Osteoblast (primary cell): ENCODE data around the gene SERPINB6. TPM values are rescaled to one million over a fixed set of nuclear protein-coding genes. Genes with fewer than 3 reads are reported as not detected.

Experiments used
- DNase-seq: peaks from one replicate; pipeline ENCODE4 v3.0.0; 2011; ENCODE audit warnings: low spot score, mixed read lengths; ENCODE audit not compliant: insufficient read length; ENCODE audit errors: missing footprints
- H2AFZ ChIP-seq: 2 replicates; pipeline ENCODE4 v1.6.0; 2011; ENCODE audit warnings: mild to moderate bottlenecking, low read length
- H3K27ac ChIP-seq: 2 replicates; pipeline ENCODE4 v1.5.1; 2011; ENCODE audit warnings: mild to moderate bottlenecking, low read depth, low read length, moderate library complexity
- H3K27me3 ChIP-seq: 2 replicates; pipeline ENCODE4 v1.6.0; 2012; ENCODE audit warnings: mild to moderate bottlenecking, control low read depth, inconsistent platforms, low read length, moderate library complexity; ENCODE audit not compliant: insufficient read depth
- H3K36me3 ChIP-seq: 2 replicates; pipeline ENCODE4 v1.5.1; 2011; ENCODE audit warnings: mild to moderate bottlenecking, low read length, control low read depth, moderate library complexity; ENCODE audit not compliant: insufficient read depth
- H3K4me1 ChIP-seq: 2 replicates; pipeline ENCODE4 v1.5.1; 2011; ENCODE audit warnings: mild to moderate bottlenecking, low read length, control low read depth, moderate library complexity; ENCODE audit not compliant: insufficient read depth
- H3K4me2 ChIP-seq: 2 replicates; pipeline ENCODE4 v1.6.0; 2011; ENCODE audit warnings: mild to moderate bottlenecking, low read length; ENCODE audit not compliant: insufficient read depth
- H3K4me3 ChIP-seq: fragments of 200-600 bp; sonication (generic); 3 replicates; pipeline ENCODE4 v1.5.1; 2012; ENCODE audit warnings: mild to moderate bottlenecking, low read length, inconsistent platforms; ENCODE audit not compliant: insufficient read depth
- H3K79me2 ChIP-seq: 2 replicates; pipeline ENCODE4 v1.6.0; 2012; ENCODE audit warnings: mild to moderate bottlenecking, low read length, control low read depth, inconsistent platforms; ENCODE audit not compliant: insufficient read depth
- H3K9me3 ChIP-seq: 2 replicates; pipeline ENCODE4 v1.5.1; 2011; ENCODE audit warnings: low read depth, low read length, control low read depth
- H4K20me1 ChIP-seq: 2 replicates; pipeline ENCODE4 v1.6.0; 2012; ENCODE audit warnings: mild to moderate bottlenecking, low read length, control low read depth; ENCODE audit not compliant: insufficient read depth
- total RNA-seq: library from RNA; depleted of rRNA; stranded (reverse); fragments of >200 nt; gene quantifications from 2 replicates; pipeline ENCODE4 v1.2.3, GENCODE V29; 2012
- TF ChIP-seq, protein P1 (sequence below): IDR thresholded peaks from 2 replicates; pipeline ENCODE4 v1.5.1; 2011; ENCODE audit warnings: mild to moderate bottlenecking, low read depth, low read length, moderate library complexity; ENCODE audit errors: extremely low read depth

The SERPINB6 gene
- total RNA-seq, 1 donor, result 83.2 TPM

DNA sequence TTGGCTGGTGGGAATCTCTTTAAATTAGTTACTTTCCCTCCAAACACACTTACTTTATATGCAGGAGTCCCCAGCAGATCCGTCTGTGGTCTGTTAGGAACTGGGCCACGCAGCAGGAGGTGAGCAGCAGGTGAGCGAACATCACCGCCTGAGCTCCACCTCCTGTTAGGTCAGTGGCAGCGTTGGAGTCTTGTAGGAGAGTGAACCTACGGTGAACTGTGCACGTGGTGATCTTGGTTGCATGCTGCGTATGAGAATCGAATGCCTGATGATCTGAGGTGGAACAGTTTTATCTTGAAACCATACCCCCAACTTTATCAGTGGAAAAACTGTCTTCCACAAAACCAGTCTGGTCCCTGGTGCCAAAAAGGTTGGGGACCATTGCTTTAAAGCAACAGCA is 5.0 kb downstream of the SERPINB6 start:
- Histone ChIP-seq H3K4me2 (no peak overlapping the region), H3K27me3 (no peaks in the 10 kb centered on the region), H3K9me3 (no peaks in the 10 kb centered on the region), H3K36me3 (no peaks in the 10 kb centered on the region), H3K79me2 (peaks cover 85% of the 10 kb centered on the region), H3K4me3 (no peak overlapping the region), H3K27ac (no peak overlapping the region), H4K20me1 (no peaks in the 10 kb centered on the region), H3K4me1 (peaks cover 7% of the 10 kb centered on the region), H2AFZ (no peak overlapping the region)
- DNase-seq, result no peak
- TF ChIP-seq, protein P1, sequence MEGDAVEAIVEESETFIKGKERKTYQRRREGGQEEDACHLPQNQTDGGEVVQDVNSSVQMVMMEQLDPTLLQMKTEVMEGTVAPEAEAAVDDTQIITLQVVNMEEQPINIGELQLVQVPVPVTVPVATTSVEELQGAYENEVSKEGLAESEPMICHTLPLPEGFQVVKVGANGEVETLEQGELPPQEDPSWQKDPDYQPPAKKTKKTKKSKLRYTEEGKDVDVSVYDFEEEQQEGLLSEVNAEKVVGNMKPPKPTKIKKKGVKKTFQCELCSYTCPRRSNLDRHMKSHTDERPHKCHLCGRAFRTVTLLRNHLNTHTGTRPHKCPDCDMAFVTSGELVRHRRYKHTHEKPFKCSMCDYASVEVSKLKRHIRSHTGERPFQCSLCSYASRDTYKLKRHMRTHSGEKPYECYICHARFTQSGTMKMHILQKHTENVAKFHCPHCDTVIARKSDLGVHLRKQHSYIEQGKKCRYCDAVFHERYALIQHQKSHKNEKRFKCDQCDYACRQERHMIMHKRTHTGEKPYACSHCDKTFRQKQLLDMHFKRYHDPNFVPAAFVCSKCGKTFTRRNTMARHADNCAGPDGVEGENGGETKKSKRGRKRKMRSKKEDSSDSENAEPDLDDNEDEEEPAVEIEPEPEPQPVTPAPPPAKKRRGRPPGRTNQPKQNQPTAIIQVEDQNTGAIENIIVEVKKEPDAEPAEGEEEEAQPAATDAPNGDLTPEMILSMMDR, result no peak

DNA sequence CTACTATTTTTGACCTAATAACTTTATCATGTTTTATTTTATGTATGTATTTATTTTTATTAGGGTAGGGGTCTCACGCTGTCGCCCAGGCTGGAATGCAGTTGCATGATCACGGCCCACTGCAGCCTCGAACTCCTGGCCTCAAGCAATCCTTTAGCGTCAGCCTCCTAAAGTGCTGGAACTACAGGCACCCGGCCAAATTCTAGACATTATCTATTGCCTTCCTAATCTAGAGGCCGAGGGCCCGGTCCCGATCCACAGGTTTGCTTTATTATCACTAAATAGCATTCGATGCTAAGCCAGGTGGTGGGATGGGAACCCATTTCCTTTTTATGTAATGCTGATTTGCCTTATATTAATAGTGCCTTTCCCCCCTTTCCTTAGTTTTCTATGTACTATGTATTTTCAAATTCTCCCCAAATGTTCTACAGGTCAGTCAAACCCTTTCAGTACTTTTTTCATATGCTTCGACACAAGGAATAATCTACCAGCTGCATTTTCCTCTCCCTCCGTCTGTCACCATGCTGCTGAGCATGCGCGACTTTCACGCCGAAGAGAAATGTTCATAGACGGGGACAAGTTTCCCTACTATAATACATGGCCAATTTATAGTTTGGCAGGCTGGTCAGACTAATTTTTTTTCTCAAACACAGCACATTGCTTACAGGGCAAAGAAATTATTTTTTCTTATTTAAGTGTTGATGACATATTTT is 6.4 kb downstream of the SERPINB6 start:
- Histone ChIP-seq H3K27me3 (no peaks in the 10 kb centered on the region), H4K20me1 (peaks cover 3% of the 10 kb centered on the region), H3K4me1 (peaks cover 13% of the 10 kb centered on the region), H3K27ac (no peak overlapping the region), H3K4me2 (no peak overlapping the region), H2AFZ (no peak overlapping the region), H3K9me3 (no peaks in the 10 kb centered on the region), H3K79me2 (peaks cover 84% of the 10 kb centered on the region), H3K36me3 (no peaks in the 10 kb centered on the region), H3K4me3 (no peak overlapping the region)
- TF ChIP-seq, protein P1, result no peak
- no peak for DNase-seq

DNA sequence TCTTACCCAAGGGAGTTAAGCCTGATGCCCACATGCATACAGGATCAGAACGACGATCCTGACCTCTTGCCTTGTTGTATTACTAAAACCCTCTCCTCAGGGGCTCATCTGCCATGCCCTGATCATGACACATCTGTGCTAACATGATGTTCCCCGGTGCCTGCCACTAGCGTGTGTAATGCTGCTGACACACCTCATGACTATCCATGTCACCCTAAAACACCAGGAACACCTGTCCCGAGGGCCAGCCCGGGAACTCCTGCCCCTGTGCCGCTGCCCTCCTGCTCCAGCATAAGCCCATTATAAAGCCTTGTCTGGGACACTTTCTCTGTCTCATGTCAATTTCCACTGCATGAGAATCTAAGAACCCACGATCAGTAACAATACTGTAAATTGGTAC is 7.6 kb downstream of the SERPINB6 start:
- TF ChIP-seq, protein P1, result no peak
- peaks cover 88% of the 10 kb centered on the region for H3K79me2 ChIP-seq
- no peak overlapping the region for H3K27ac ChIP-seq
- H3K9me3 ChIP-seq, result no peaks in the 10 kb centered on the region
- H3K4me3 ChIP-seq, result no peak overlapping the region
- no peak overlapping the region for H2AFZ ChIP-seq
- peaks cover 3% of the 10 kb centered on the region for H3K36me3 ChIP-seq
- peaks cover 24% of the 10 kb centered on the region for H3K4me1 ChIP-seq
- H4K20me1 ChIP-seq, result peaks cover 5% of the 10 kb centered on the region
- no peak for DNase-seq
- no peak overlapping the region for H3K4me2 ChIP-seq
- no peaks in the 10 kb centered on the region for H3K27me3 ChIP-seq

DNA sequence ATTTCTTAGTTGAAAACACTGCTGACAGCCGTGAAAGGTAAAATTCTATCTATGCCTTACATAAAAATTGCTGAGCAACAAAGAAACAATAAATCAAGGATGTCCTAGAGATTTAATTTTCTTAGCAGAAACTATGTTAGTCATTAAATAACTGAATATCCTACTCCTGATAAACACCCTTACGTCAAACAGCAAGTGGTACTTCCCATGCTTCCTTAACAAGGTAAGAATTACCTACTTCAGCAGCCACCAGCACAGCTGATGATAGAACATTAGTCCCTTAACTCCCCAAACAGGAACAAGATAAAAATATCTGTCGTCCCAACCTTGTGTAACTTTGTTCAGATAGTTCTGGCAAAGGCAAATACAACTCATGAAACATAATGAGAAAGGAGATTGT is 8.7 kb downstream of the SERPINB6 start:
- H3K27ac ChIP-seq, result no peak overlapping the region
- no peaks in the 10 kb centered on the region for H3K27me3 ChIP-seq
- H2AFZ ChIP-seq, result no peak overlapping the region
- TF ChIP-seq, protein P1, result no peak
- H3K9me3 ChIP-seq, result no peaks in the 10 kb centered on the region
- no peak overlapping the region for H3K4me2 ChIP-seq
- H3K79me2 ChIP-seq, result peaks cover 88% of the 10 kb centered on the region
- peaks cover 27% of the 10 kb centered on the region for H3K4me1 ChIP-seq
- H3K4me3 ChIP-seq, result no peak overlapping the region
- H3K36me3 ChIP-seq, result peaks cover 11% of the 10 kb centered on the region
- peaks cover 5% of the 10 kb centered on the region for H4K20me1 ChIP-seq
- DNase-seq, result no peak
